Measurements from ENCODE around the gene CFAP70. TPM values are rescaled to one million over a fixed set of nuclear protein-coding genes. Genes with fewer than 3 reads are reported as not detected.

Gene CFAP70
- total and polyA plus RNA-seq, 8 donors = 1.3 to 28.8 (median 3.0) TPM

GRCh38 chr10:73281097-73281496 is 77.6 kb downstream of the CFAP70 start:
- Histone ChIP-seq H3K27ac (no peak overlapping the region), H3K4me1 (no peaks in the 10 kb centered on the region), H3K9me3 (no peaks in the 10 kb centered on the region), H3K36me3 (no peaks in the 10 kb centered on the region), H3K4me3 (no peak overlapping the region), H3K27me3 (no peaks in the 10 kb centered on the region)
- DNase-seq (no peak), ATAC-seq (no peak), FAIRE-seq (no peak)
- 90 to 94% methylated on average over 3 of the region's 3 CpGs for WGBS, 2 donors
- intact Hi-C loops (cut with DNase I) = no loop called here
- TF ChIP-seq, protein P1, sequence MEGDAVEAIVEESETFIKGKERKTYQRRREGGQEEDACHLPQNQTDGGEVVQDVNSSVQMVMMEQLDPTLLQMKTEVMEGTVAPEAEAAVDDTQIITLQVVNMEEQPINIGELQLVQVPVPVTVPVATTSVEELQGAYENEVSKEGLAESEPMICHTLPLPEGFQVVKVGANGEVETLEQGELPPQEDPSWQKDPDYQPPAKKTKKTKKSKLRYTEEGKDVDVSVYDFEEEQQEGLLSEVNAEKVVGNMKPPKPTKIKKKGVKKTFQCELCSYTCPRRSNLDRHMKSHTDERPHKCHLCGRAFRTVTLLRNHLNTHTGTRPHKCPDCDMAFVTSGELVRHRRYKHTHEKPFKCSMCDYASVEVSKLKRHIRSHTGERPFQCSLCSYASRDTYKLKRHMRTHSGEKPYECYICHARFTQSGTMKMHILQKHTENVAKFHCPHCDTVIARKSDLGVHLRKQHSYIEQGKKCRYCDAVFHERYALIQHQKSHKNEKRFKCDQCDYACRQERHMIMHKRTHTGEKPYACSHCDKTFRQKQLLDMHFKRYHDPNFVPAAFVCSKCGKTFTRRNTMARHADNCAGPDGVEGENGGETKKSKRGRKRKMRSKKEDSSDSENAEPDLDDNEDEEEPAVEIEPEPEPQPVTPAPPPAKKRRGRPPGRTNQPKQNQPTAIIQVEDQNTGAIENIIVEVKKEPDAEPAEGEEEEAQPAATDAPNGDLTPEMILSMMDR (IDR thresholded peaks at IDR 0.05) = no peak

DNA sequence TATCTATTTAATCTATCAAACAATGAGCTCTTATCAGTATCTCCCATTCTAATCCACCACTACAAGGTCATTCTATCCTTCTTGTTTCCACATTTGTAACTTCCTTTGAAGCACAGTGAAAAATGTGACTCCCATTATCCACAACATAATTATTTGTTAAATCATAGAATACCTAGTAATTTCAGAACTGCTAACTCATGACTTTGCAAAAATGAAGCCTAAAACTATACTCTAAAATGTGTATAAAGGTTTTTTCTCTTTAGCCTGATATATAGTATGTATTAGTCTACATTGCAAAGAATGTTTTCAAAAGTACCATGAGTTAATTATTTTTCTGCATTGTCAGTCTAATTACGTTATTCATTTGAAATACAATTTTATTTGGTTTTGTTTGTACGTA is 94.2 kb downstream of the CFAP70 start:
- Histone ChIP-seq H3K4me1 (no peaks in the 10 kb centered on the region), H3K4me3 (no peak overlapping the region), H3K9me3 (no peaks in the 10 kb centered on the region), H3K27ac (no peak overlapping the region), H3K27me3 (no peaks in the 10 kb centered on the region), H3K36me3 (no peaks in the 10 kb centered on the region)
- TF ChIP-seq, protein P1 (IDR thresholded peaks at IDR 0.05) = no peak
- DNase-seq (no peak), FAIRE-seq (no peak), ATAC-seq (no peak)
- 86 to 93% methylated on average over 2 of the region's 2 CpGs for WGBS, 2 donors
- intact Hi-C loops (cut with DNase I) = no loop called here

DNA sequence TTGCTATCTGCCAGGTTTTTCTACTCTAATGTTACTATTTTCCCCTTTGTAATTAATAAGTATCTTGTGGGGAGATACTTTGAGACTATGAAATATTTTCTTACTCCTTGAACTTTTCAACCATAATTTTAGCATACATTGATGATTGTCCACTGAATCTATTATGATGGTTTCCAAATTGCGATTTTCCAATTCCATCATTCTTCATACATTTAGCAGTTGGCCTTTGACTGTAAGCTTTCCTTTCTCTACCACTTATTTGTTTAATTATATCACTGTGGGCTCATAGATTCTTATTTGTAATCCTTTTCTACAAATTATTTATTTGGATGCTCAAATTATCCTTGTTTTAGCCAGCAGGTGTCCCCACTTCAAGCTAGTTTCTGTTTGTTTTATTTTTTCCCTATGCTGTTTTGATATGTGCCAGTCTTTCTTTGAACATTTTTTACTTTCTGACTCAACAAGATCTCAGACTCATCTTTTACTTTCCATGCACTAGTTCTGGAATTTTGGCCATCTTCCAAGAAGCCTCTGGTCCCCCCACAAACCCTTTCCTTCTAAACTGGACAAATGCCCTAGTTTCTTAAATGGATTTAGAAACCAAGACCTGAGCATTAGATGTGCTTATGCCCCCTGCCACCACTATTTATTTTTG is 94.8 kb downstream of the CFAP70 start:
- WGBS, 2 donors = 51 to 60% methylated on average over 1 of the region's 1 CpG
- no peak for DNase-seq
- Histone ChIP-seq H3K4me3 (no peak overlapping the region), H3K27me3 (no peaks in the 10 kb centered on the region), H3K27ac (no peak overlapping the region), H3K9me3 (no peaks in the 10 kb centered on the region), H3K36me3 (no peaks in the 10 kb centered on the region), H3K4me1 (no peaks in the 10 kb centered on the region)
- intact Hi-C loops (cut with DNase I) = no loop called here
- TF ChIP-seq, protein P1 (IDR thresholded peaks at IDR 0.05) = peak in 2 of 4 donors; percentile 13 to 25
- FAIRE-seq = no peak
- no peak for ATAC-seq

- TF ChIP-seq, protein P1 (IDR thresholded peaks at IDR 0.05) = no peak
- no peaks in the 10 kb centered on the region for H3K9me3 ChIP-seq
- H3K27ac ChIP-seq = no peak overlapping the region
- H3K36me3 ChIP-seq = no peaks in the 10 kb centered on the region
- DNase-seq (no peak), ATAC-seq (no peak), FAIRE-seq (no peak)
- no peaks in the 10 kb centered on the region for H3K27me3 ChIP-seq
- intact Hi-C loops (cut with DNase I) = no loop called here
- WGBS, 2 donors = 85 to 92% methylated on average over 5 of the region's 5 CpGs
- H3K4me1 ChIP-seq = no peaks in the 10 kb centered on the region
- no peak overlapping the region for H3K4me3 ChIP-seq
Measured at GRCh38 chr10:73262880-73263555, 95.6 kb downstream of the CFAP70 start.

DNA sequence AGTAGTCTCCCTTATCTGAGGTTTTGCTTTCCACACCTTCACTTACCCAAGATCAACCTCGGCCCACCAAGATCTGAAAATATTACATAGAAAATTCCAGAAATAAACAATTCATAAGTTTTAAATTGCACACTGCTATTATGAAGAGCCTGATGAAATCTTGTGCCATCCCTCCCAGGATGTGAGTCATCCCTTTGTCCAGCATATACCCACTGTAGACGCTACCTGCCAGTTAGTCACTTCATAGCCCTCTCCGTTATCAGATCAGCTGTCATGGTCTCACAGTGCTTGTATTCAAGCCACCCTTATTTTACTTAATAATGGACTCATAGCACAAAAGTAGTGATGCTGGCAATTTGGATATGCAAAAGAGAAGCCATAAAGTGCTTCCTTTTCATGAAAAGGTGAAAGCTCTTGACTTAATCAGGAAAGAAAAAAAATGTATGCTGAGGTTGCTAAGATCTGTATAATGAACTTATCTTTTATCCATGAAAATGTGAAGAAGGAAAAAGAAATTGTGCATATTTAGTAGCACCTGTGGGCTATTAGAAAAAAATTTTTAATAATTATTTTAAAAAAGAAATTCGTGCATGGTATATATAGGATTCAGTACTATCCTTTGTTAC is 96.4 kb downstream of the CFAP70 start:
- WGBS, 2 donors = 67 to 76% methylated on average over 4 of the region's 4 CpGs
- ATAC-seq = no peak
- DNase-seq = no peak
- H3K4me1 ChIP-seq = no peaks in the 10 kb centered on the region
- no peak overlapping the region for H3K27ac ChIP-seq
- FAIRE-seq = no peak
- TF ChIP-seq, protein P1 (IDR thresholded peaks at IDR 0.05) = no peak
- H3K36me3 ChIP-seq = no peaks in the 10 kb centered on the region
- H3K4me3 ChIP-seq = no peak overlapping the region
- H3K27me3 ChIP-seq = no peaks in the 10 kb centered on the region
- intact Hi-C loops (cut with DNase I) = no loop called here
- H3K9me3 ChIP-seq = no peaks in the 10 kb centered on the region

Data from pancreas (tissue), 10 donors.